GM21576 (cell line): Measurements from ENCODE around the gene NOTCH4.
"Not testable (repeated sequence)": the region's sequence is repeated elsewhere in the genome, so short reads cannot be mapped to it uniquely, and the experiment has no call there.

Source experiments
- ATAC-seq: cut with Tn5 transposase; IDR thresholded peaks from one replicate; pipeline ENCODE4 v1.9.1; 2021; ENCODE audit warnings: mild to moderate bottlenecking, moderate library complexity; ENCODE audit not compliant: unreplicated experiment

NOTCH4 gene

GRCh38 chr6:32223258-32224235 lies at the start of gene NOTCH4:
TSS of gene NOTCH4 (minus strand) at chr6:32224067. CDS start at chr6:32223928, 139 bp downstream.
- ATAC-seq: no peak

- no peak for ATAC-seq
These were observed 47.6 kb upstream of the NOTCH4 start for GRCh38 chr6:32271429-32271828.

GRCh38 chr6:32268459-32268858 lies 44.6 kb upstream of the NOTCH4 start:
- not testable (repeated sequence) for ATAC-seq

GRCh38 chr6:32267035-32267434 lies 43.2 kb upstream of the NOTCH4 start:
- no peak for ATAC-seq

- not testable (repeated sequence) for ATAC-seq
These were observed 33.4 kb upstream of the NOTCH4 start for GRCh38 chr6:32257262-32257661.

GRCh38 chr6:32255199-32256153 lies 31.6 kb upstream of the NOTCH4 start:
- ATAC-seq: no peak

- ATAC-seq: no peak
These were observed 30.9 kb upstream of the NOTCH4 start for GRCh38 chr6:32254761-32255198.

- no peak for ATAC-seq
These were observed 28.6 kb upstream of the NOTCH4 start for GRCh38 chr6:32252331-32253009.

GRCh38 chr6:32249262-32249661 lies 25.4 kb upstream of the NOTCH4 start:
- ATAC-seq: no peak

- no peak for ATAC-seq
These were observed 23.5 kb upstream of the NOTCH4 start for GRCh38 chr6:32247401-32247800.

- no peak for ATAC-seq
These were observed 21.1 kb upstream of the NOTCH4 start for GRCh38 chr6:32244946-32245398.

- no peak for ATAC-seq
These were observed 20.4 kb upstream of the NOTCH4 start for GRCh38 chr6:32244270-32244669.

GRCh38 chr6:32242318-32242813 lies 18.5 kb upstream of the NOTCH4 start:
- not testable (repeated sequence) for ATAC-seq

- no peak for ATAC-seq
These were observed 16.8 kb upstream of the NOTCH4 start for GRCh38 chr6:32240686-32241085.

- ATAC-seq: no peak
These were observed 15.6 kb upstream of the NOTCH4 start for GRCh38 chr6:32239462-32239861.

- ATAC-seq: no peak
These were observed 11.1 kb upstream of the NOTCH4 start for GRCh38 chr6:32234934-32235333.

GRCh38 chr6:32226434-32226833 lies 2.6 kb upstream of the NOTCH4 start:
- no peak for ATAC-seq

- no peak for ATAC-seq
These were observed 829 bp upstream of the NOTCH4 start for GRCh38 chr6:32224696-32225095.

GRCh38 chr6:32222333-32223230 lies 1.3 kb downstream of the NOTCH4 start:
- ATAC-seq: no peak
